Measurements from ENCODE around the gene LDB3.

DNA sequence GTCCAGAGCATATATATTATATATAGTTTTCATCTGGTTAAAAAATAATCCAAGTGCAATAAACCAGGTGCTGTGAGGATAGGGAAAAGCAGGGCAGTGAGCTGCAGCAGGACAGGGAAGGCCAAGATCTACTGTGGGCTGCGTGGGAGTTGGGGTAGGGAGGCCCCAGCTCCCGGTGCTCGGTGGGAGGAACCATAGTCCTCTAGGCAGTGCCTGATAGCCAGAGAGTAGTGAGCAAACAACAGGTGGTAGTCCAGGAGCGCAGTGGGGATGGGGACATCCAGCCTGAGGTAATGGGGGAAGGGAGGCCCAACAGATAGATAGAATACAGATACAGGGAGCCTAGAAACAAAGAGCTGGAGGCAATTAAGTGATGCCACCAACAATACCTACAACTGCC, 84.0 kb downstream of the LDB3 start:
- TF ChIP-seq CTCF (IDR thresholded peaks at IDR 0.05), result no peak
- TF ChIP-seq POLR2AphosphoS5 (IDR thresholded peaks at IDR 0.05; ENCODE audit: insufficient read depth in 1 of 2, low read depth in 1 of 2), result no peak
